SK-N-SH (cell line): ENCODE data around the gene ZNF335. TPM values are rescaled to one million over a fixed set of nuclear protein-coding genes. Genes with fewer than 3 reads are reported as not detected.

Experiments used
- CTCF ChIA-PET: fragments of 300-600, 350-600 bp; formaldehyde crosslinking; extraction: SDS; loops from one replicate; lab custom pipeline; 2021; lab: Yijun Ruan, JAX
- POLR2A ChIA-PET: fragments of 350-600 bp; sonication (Branson Sonifier 250); formaldehyde crosslinking; extraction: SDS; loops from one replicate; lab custom pipeline; 2020; ENCODE audit warnings: antibody characterized with exemption, inconsistent platforms; lab: Yijun Ruan, JAX
- DNase-seq: peaks from one replicate; pipeline ENCODE4 v3.0.0; 2012
- H2AFZ ChIP-seq: fragments of 200-600 bp; sonication (generic); 2 replicates; pipeline ENCODE4 v1.8.1; 2016; ENCODE audit warnings: antibody characterized with exemption, mild to moderate bottlenecking, low read depth
- H3F3A ChIP-seq: fragments of 200-600 bp; sonication (generic); replicated peaks from 2 replicates; pipeline ENCODE3; 2016; ENCODE audit warnings: antibody characterized with exemption, mild to moderate bottlenecking; ENCODE audit not compliant: insufficient read depth
- H3K27ac ChIP-seq, 2 experiments: fragments of 200-500 bp in 1 of 2; fragments of 200-600 bp in 1 of 2; sonication (Bioruptor generic) in 1 of 2; sonication (generic), shearing (Covaris generic) in 1 of 2; 2 replicates each; pipeline versions ENCODE4 v1.5.1 to v1.6.1; 2014 to 2016; ENCODE audit warnings: low read depth in 2 of 2, inconsistent platforms in 1 of 2, low read length in 1 of 2, mild to moderate bottlenecking in 1 of 2, mixed read lengths in 1 of 2
- H3K27me3 ChIP-seq: fragments of 200-600 bp; sonication (generic), shearing (Covaris generic); 2 replicates; pipeline ENCODE4 v1.6.1; 2016; ENCODE audit warnings: mixed run types; ENCODE audit not compliant: insufficient read depth
- H3K36me3 ChIP-seq, 2 experiments: fragments of 200-500 bp in 1 of 2; fragments of 200-600 bp in 1 of 2; sonication (Bioruptor generic) in 1 of 2; sonication (generic) in 1 of 2; replicated peaks in 1 of 2; 2 replicates each; pipeline versions ENCODE3 to v1.5.1; 2014 to 2016; ENCODE audit warnings: low read length in 1 of 2, mild to moderate bottlenecking in 1 of 2; ENCODE audit not compliant: insufficient read depth in 2 of 2, control insufficient read depth in 1 of 2
- H3K4me1 ChIP-seq, 2 experiments: fragments of 200-500 bp in 1 of 2; fragments of 200-600 bp in 1 of 2; sonication (Bioruptor generic) in 1 of 2; sonication (generic), shearing (Covaris generic) in 1 of 2; 2 replicates each; pipeline versions ENCODE4 v1.5.1 to v1.6.1; 2014 to 2016; ENCODE audit warnings: low read depth in 1 of 2, low read length in 1 of 2, mixed run types in 1 of 2; ENCODE audit not compliant: insufficient read depth in 2 of 2, control insufficient read depth in 1 of 2
- H3K4me2 ChIP-seq: fragments of 200-600 bp; sonication (generic), shearing (Covaris generic); 2 replicates; pipeline ENCODE4 v1.6.1; 2017; ENCODE audit warnings: mixed run types
- H3K4me3 ChIP-seq, 2 experiments: fragments of 200-500 bp in 1 of 2; fragments of 200-600 bp in 1 of 2; sonication (Bioruptor generic) in 1 of 2; sonication (generic), shearing (Covaris generic) in 1 of 2; 2 replicates each; pipeline versions ENCODE4 v1.5.1 to v1.8.1; 2014 to 2016; ENCODE audit warnings: low read depth in 2 of 2, inconsistent platforms in 1 of 2, low read length in 1 of 2, mild to moderate bottlenecking in 1 of 2, mixed read lengths in 1 of 2, moderate library complexity in 1 of 2
- H3K79me2 ChIP-seq: fragments of 200-600 bp; sonication (generic); 2 replicates; pipeline ENCODE4 v1.8.1; 2017; ENCODE audit warnings: mild to moderate bottlenecking; ENCODE audit not compliant: insufficient read depth
- H3K9ac ChIP-seq: fragments of 200-600 bp; sonication (generic); 2 replicates; pipeline ENCODE4 v1.6.1; 2017; ENCODE audit warnings: mixed run types
- H3K9me2 ChIP-seq: fragments of 200-600 bp; sonication (generic); 2 replicates; pipeline ENCODE4 v1.6.1; 2017; ENCODE audit warnings: mixed run types
- H3K9me3 ChIP-seq: fragments of 200-600 bp; sonication (generic); 2 replicates; pipeline ENCODE4 v1.6.1; 2017; ENCODE audit warnings: mixed run types, mild to moderate bottlenecking, moderate library complexity
- H4K20me1 ChIP-seq: fragments of 200-600 bp; sonication (generic); 2 replicates; pipeline ENCODE4 v1.6.1; 2017; ENCODE audit warnings: mild to moderate bottlenecking, mixed run types; ENCODE audit not compliant: insufficient read depth
- CTCF ChIP-seq: fragments of 200-600 bp; sonication (generic); IDR thresholded peaks from 2 replicates; pipeline ENCODE4 v1.6.1; 2017; ENCODE audit warnings: antibody characterized with exemption, mild to moderate bottlenecking, moderate library complexity
- ELF1 ChIP-seq: IDR thresholded peaks from 2 replicates; pipeline ENCODE4 v1.4.0; 2012
- FOXJ3 ChIP-seq: sonication (generic); formaldehyde crosslinking; IDR thresholded peaks from 2 replicates; pipeline ENCODE4 v1.5.1; 2020; ENCODE audit warnings: mild to moderate bottlenecking, missing genetic modification reagents
- JUND ChIP-seq: IDR thresholded peaks from 2 replicates; pipeline ENCODE4 v1.4.0; 2012
- MAX ChIP-seq: IDR thresholded peaks from 2 replicates; pipeline ENCODE4 v1.4.0; 2012; ENCODE audit warnings: low read depth
- MXI1 ChIP-seq: IDR thresholded peaks from 2 replicates; pipeline ENCODE4 v1.6.1; 2012; ENCODE audit warnings: mild to moderate bottlenecking, low read depth, low read length, improper control_type of control experiment
- RAD21 ChIP-seq: IDR thresholded peaks from 2 replicates; pipeline ENCODE4 v1.6.1; 2012; ENCODE audit warnings: mild to moderate bottlenecking, low read length
- REST ChIP-seq: IDR thresholded peaks from 2 replicates; pipeline ENCODE4 v1.6.1; 2012; ENCODE audit warnings: mild to moderate bottlenecking, low read depth, low read length, moderate library complexity
- RFX5 ChIP-seq: IDR thresholded peaks from 2 replicates; pipeline ENCODE4 v1.6.1; 2012; ENCODE audit warnings: mild to moderate bottlenecking, improper control_type of control experiment, low read length
- SMC3 ChIP-seq: IDR thresholded peaks from 2 replicates; pipeline ENCODE4 v1.6.1; 2012; ENCODE audit warnings: low read depth, low read length, improper control_type of control experiment
- TAF1 ChIP-seq: IDR thresholded peaks from 2 replicates; pipeline ENCODE4 v1.6.1; 2012; ENCODE audit warnings: low read depth, mild to moderate bottlenecking, low read length, moderate library complexity, borderline replicate concordance
- TCF12 ChIP-seq: IDR thresholded peaks from 2 replicates; pipeline ENCODE4 v1.4.0; 2012
- WGBS: methylation state at CpG from one replicate; pipeline ENCODE4 v1.1.6; 2017; ENCODE audit warnings: low lambda C conversion rate; 5-methylcytosine and 5-hydroxymethylcytosine counted together
- polyA plus RNA-seq, 3 experiments: library from polyadenylated mRNA; depleted of rRNA; stranded (reverse); fragments of >200 nt; gene quantifications; 2 replicates each; pipeline ENCODE4 v1.2.3, GENCODE V29; 2012

Gene ZNF335
- polyA plus RNA-seq, 1 of the 3 experiments (the other 2 are of a cell fraction), result 11.7 TPM

GRCh38 chr20:45965169-45966002, 6.6 kb downstream of the ZNF335 start:
- H3K27ac ChIP-seq, result no peak overlapping the region
- no peak for TF ChIP-seq RFX5
- no peak for TF ChIP-seq ELF1
- TF ChIP-seq SMC3, result no peak
- no peak for TF ChIP-seq TCF12
- no peak for TF ChIP-seq MXI1
- TF ChIP-seq RAD21, result no peak
- TF ChIP-seq JUND, result no peak
- TF ChIP-seq CTCF, result no peak
- no peak for TF ChIP-seq TAF1
- no peak for TF ChIP-seq REST
- no peak for TF ChIP-seq MAX
- no peak for TF ChIP-seq FOXJ3
- TF ChIP-seq, all 33 proteins: peak for 0
- whole genome bisulfite sequencing, result 86% methylated on average over 16 of the region's 18 CpGs
- peaks cover 20% of the 10 kb centered on the region; the same call in 1 of the 2 replicates for H3K79me2 ChIP-seq
- H3K4me1 ChIP-seq, result peaks cover 8 to 9% of the 10 kb centered on the region in 2 experiments; a peak in 2 of 4 replicates
- no peaks in the 10 kb centered on the region for H4K20me1 ChIP-seq
- H3K4me3 ChIP-seq, result no peak overlapping the region
- DNase-seq, result no peak
- CTCF ChIA-PET, result interaction anchor here (0.8 to 1.7 kb wide), 7 partner anchors 11 to 166 kb away, joined by 3 to 6 read pairs (median 4); no protein-coding TSS in a partner anchor
- no peak overlapping the region for H3K9ac ChIP-seq
- no peaks in the 10 kb centered on the region for H3K27me3 ChIP-seq
- no peak overlapping the region for H3K4me2 ChIP-seq
- H3K36me3 ChIP-seq, result peaks cover 35 to 58% of the 10 kb centered on the region in 2 experiments
- H3K9me3 ChIP-seq, result no peaks in the 10 kb centered on the region
- POLR2A ChIA-PET, result interaction anchor here (1.2 kb wide), 1 partner anchor 30 kb away, joined by 3 read pairs; no protein-coding TSS in a partner anchor
- H3F3A ChIP-seq, result peaks cover 1% of the 10 kb centered on the region
- no peak overlapping the region for H2AFZ ChIP-seq
- no peaks in the 10 kb centered on the region for H3K9me2 ChIP-seq
